ENCODE measurements around the gene C20orf96. TPM values are rescaled to one million over a fixed set of nuclear protein-coding genes. Genes with fewer than 3 reads are reported as not detected.
A peak's percentile ranks its signal among the peaks of the same experiment; 100 is the strongest.

The C20orf96 gene
- total and polyA plus RNA-seq, 2 of the 4 experiments (the other 2 are of a cell fraction): 2.0 to 9.8 TPM

DNA sequence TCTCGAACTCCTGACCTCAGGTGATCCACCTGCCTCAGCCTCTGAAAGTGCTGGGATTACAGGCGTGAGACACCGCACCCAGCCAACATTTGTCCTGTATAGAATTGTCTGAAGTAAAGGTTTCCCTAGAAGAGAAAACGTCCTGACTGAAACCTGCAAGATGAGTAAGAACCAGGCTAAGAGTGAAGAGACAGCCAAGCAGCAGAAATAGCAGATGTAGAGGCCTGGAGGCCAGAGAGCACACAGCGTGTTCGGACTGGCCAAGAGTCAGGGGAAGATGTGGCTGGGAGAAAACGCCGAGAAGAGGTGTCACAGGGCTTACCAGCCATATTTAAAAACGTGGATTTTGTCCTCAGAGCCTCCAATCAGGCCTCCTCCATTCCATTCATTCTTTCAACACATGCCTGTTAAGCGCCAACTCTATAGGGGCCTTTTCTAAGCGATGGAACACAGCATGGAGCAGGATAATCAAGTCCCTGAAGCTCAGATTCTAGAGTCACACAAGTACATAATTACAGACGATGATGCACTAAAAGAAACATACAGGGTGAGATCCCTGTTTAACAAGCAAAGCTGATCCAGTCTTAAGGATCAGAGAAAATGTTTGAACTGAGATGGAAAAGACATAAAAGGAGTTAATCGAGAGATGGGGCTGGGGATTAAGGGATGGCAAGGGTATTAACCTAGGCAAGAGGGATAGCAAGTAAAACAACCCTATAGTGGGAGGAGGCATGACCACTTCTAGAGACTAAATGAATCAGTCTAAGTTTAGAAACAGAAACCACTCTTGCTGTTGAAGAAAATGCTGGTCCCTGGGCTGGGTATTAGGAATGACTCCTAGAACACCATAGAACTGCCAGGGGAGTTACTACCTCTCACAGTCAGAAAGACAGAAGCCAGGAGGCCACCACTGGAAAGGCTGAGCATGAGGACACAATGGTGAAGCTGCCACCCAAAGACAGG lies 11.6 kb upstream of the C20orf96 start:
- Histone ChIP-seq H3K79me1 (ENCODE audit: low read depth in 1 of 2, low read length in 2 of 2) (peaks cover 29 to 47% of the 10 kb centered on the region in 2 experiments), H3K4me2 (ENCODE audit: low read depth, low read length) (no peak overlapping the region), H3K4me3 (ENCODE audit: insufficient read depth, low read depth, low read length) (no peak overlapping the region), H2AK5ac (ENCODE audit: low read depth, low read length) (no peak overlapping the region; the same call in 1 of the 2 replicates), H3K14ac (replicated peaks; ENCODE audit: low read depth, low read length) (0 out of 2 replicates have a peak overlapping the region, but pooled peaks have one; percentile 1), H3K18ac (ENCODE audit: low read depth, low read length) (no peak overlapping the region), H3K9me3 (ENCODE audit: control insufficient read depth, insufficient read depth, low read length) (no peaks in the 10 kb centered on the region), H3K27ac (ENCODE audit: insufficient read depth, low read length) (no peak overlapping the region), H2BK20ac (ENCODE audit: low read depth, low read length) (no peak overlapping the region), H2BK120ac (ENCODE audit: low read depth, low read length) (no peak overlapping the region), H3K23ac (ENCODE audit: low read depth, low read length) (no peak overlapping the region), H3K27me3 (ENCODE audit: control insufficient read depth, insufficient read depth, low read length) (no peaks in the 10 kb centered on the region), H4K5ac (ENCODE audit: low read depth, low read length) (no peak overlapping the region), H3K36me3 (ENCODE audit: control insufficient read depth, insufficient read depth, low read length) (peaks cover 5% of the 10 kb centered on the region; the same call in 1 of the 2 replicates), H4K8ac (ENCODE audit: low read depth in 2 of 2, low read length in 2 of 2) (no peak overlapping the region), H3K4me1 (ENCODE audit: control insufficient read depth, insufficient read depth, low read length) (peaks cover 18% of the 10 kb centered on the region), H3K56ac (ENCODE audit: extremely low read depth, insufficient read depth, low read length) (no peak overlapping the region), H3K4ac (ENCODE audit: low read depth, low read length) (no peak overlapping the region), H3K9ac (ENCODE audit: low read depth, low read length) (no peak overlapping the region), H2AFZ (replicated peaks; ENCODE audit: low read length, poor library complexity) (no peak overlapping the region), H2BK15ac (ENCODE audit: low read depth, low read length) (no peak overlapping the region), H3K9me1 (ENCODE audit: insufficient read depth, low read length) (peaks cover 22% of the 10 kb centered on the region), H4K20me1 (ENCODE audit: insufficient read depth, low read length) (peaks cover 33% of the 10 kb centered on the region), H2AK9ac (replicated peaks; ENCODE audit: low read depth, low read length, poor library complexity) (peak overlapping the region; percentile 15), H4K91ac (ENCODE audit: insufficient read depth, low read depth, low read length) (no peak overlapping the region), H2BK5ac (ENCODE audit: low read depth, low read length, poor library complexity, severe bottlenecking) (peak overlapping the region; percentile 12)
- DNase-seq (no peak), ATAC-seq (ENCODE audit: low read depth) (no peak)
- POLR2A ChIA-PET (ENCODE audit: unreplicated experiment): no interaction called here
- in situ Hi-C loops (cut with MboI; ENCODE audit: low sequenced_read_pairs): no loop called here
- intact Hi-C loops (cut with micrococcal nuclease): no loop called here
- CTCF ChIA-PET: no interaction called here
- 76% methylated on average over 5 of the region's 13 CpGs; no CpG with 5 or more reads in 1 of the 2 experiments for WGBS, 2 experiments (ENCODE audit: extremely low coverage in 2 of 2, insufficient read length in 1 of 2)
- BruUV-seq (replicated peaks): no TSS peak
- dilution Hi-C loops (cut with HindIII; ENCODE audit: low sequenced_read_pairs, unreplicated experiment): no loop called here
- no peak for TF ChIP-seq MXI1 (IDR thresholded peaks at IDR 0.05; ENCODE audit: borderline replicate concordance, low read depth, low read length)
- TF ChIP-seq FOS (IDR thresholded peaks at IDR 0.05; ENCODE audit: low read depth, low read length): no peak
- TF ChIP-seq POLR2A (IDR thresholded peaks at IDR 0.05; ENCODE audit: low read depth, low read length): no peak
- no peak for TF ChIP-seq RCOR1 (IDR thresholded peaks at IDR 0.05; ENCODE audit: insufficient replicate concordance, low read length)
- no peak for TF ChIP-seq RFX5 (IDR thresholded peaks at IDR 0.05; ENCODE audit: low read depth, low read length)
- TF ChIP-seq, protein P1, sequence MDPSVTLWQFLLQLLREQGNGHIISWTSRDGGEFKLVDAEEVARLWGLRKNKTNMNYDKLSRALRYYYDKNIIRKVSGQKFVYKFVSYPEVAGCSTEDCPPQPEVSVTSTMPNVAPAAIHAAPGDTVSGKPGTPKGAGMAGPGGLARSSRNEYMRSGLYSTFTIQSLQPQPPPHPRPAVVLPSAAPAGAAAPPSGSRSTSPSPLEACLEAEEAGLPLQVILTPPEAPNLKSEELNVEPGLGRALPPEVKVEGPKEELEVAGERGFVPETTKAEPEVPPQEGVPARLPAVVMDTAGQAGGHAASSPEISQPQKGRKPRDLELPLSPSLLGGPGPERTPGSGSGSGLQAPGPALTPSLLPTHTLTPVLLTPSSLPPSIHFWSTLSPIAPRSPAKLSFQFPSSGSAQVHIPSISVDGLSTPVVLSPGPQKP (IDR thresholded peaks at IDR 0.05; ENCODE audit: borderline replicate concordance, low read depth, low read length): no peak
- TF ChIP-seq, protein P2, sequence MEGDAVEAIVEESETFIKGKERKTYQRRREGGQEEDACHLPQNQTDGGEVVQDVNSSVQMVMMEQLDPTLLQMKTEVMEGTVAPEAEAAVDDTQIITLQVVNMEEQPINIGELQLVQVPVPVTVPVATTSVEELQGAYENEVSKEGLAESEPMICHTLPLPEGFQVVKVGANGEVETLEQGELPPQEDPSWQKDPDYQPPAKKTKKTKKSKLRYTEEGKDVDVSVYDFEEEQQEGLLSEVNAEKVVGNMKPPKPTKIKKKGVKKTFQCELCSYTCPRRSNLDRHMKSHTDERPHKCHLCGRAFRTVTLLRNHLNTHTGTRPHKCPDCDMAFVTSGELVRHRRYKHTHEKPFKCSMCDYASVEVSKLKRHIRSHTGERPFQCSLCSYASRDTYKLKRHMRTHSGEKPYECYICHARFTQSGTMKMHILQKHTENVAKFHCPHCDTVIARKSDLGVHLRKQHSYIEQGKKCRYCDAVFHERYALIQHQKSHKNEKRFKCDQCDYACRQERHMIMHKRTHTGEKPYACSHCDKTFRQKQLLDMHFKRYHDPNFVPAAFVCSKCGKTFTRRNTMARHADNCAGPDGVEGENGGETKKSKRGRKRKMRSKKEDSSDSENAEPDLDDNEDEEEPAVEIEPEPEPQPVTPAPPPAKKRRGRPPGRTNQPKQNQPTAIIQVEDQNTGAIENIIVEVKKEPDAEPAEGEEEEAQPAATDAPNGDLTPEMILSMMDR (conservative IDR thresholded peaks at IDR 0.05; ENCODE audit: low read depth, low read length): no peak
